GM12874 (cell line): ENCODE results near the gene BOC.

ENCODE experiments used
- TF ChIP-seq, protein P1 (sequence below): IDR thresholded peaks from 2 replicates; pipeline ENCODE4 v1.5.1; 2011; ENCODE audit warnings: low read depth, mild to moderate bottlenecking, control low read depth, low read length, moderate library complexity; ENCODE audit not compliant: insufficient read depth

BOC gene

DNA sequence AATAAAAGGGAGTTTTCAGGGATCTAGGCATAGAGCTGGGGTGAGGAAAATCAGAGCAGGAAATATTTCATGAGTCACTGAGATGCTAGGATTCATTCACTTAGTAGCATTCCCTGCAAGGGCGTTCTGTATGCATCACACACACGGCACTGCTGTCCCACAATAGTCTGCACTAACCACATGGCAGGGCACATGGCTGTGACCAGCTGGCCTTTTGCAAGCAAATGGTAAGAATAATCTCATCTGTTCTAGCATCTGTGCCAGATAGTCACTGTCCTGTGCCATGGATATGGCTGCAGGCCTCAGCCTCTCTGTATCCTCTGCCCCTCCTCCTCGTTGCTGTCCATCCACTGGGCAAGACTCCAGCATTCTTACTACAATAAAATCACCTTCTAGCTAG lies 37.8 kb downstream of the BOC start:
- TF ChIP-seq, protein P1, sequence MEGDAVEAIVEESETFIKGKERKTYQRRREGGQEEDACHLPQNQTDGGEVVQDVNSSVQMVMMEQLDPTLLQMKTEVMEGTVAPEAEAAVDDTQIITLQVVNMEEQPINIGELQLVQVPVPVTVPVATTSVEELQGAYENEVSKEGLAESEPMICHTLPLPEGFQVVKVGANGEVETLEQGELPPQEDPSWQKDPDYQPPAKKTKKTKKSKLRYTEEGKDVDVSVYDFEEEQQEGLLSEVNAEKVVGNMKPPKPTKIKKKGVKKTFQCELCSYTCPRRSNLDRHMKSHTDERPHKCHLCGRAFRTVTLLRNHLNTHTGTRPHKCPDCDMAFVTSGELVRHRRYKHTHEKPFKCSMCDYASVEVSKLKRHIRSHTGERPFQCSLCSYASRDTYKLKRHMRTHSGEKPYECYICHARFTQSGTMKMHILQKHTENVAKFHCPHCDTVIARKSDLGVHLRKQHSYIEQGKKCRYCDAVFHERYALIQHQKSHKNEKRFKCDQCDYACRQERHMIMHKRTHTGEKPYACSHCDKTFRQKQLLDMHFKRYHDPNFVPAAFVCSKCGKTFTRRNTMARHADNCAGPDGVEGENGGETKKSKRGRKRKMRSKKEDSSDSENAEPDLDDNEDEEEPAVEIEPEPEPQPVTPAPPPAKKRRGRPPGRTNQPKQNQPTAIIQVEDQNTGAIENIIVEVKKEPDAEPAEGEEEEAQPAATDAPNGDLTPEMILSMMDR: no peak

DNA sequence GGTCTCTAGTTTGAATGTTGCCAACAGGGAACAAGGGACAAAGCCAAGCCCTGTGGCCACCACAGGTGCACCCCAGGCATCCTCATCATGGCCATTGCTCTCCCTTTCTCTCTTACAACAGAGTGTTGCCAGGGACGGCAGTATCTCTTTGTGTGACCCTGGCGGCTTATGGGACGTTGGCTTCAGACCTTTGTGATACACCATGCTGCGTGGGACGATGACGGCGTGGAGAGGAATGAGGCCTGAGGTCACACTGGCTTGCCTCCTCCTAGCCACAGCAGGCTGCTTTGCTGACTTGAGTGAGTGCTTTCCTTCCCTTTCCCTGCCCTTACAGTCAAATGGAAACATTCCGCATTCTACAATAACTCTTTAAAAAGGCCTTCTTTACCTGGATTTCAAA lies 38.2 kb downstream of the BOC start:
- TF ChIP-seq, protein P1: no peak

DNA sequence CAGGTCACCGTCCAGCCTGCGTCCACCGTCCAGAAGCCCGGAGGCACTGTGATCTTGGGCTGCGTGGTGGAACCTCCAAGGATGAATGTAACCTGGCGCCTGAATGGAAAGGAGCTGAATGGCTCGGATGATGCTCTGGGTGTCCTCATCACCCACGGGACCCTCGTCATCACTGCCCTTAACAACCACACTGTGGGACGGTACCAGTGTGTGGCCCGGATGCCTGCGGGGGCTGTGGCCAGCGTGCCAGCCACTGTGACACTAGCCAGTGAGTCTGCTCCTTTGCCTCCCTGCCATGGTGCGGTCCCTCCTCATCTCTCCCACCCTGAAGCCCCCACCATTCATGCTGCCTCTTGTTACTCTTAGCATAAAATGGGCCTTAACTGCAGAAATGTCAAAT lies 39.2 kb downstream of the BOC start:
- TF ChIP-seq, protein P1: no peak

DNA sequence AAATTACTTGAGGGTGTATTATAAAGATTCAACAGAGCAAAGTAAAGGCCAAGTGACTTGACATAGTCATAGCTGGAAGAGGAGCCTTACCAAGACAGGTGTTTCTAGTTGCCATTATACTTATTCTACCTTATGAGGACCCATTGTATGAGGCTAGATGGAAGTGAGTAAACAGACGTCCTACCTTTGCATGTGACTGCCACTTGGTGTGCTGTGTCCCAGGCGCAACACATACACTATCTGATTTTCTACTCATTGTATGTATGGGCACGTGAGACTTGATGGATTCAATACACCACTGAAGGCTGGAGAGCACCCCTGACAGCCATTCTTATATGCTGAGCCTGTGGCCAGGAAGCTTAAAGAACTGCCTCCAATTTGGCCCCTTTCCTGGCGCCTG lies 40.5 kb downstream of the BOC start:
- TF ChIP-seq, protein P1: peak; percentile 4; the same call in 1 of the 2 replicates

DNA sequence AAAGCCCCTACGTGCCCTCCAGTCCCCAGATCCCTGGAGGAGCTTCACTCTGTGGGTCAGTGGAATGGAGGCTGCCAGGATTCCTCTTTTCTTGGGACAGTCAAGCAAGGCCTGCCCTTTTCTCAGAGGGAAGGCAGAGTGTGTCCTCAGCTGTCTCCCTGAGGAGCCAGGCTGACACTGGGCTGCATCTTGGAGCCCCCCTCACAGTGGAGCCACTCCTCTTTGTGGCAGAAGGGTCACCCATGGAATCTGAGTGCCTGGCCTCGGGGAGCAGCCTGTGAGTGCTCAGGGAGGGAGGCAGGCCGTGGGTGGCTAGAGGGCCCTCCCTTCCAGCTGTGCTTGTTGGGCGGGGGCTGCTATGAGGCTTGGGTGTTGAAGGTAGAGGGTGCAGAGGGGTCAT lies 41.2 kb downstream of the BOC start:
- TF ChIP-seq, protein P1: no peak

DNA sequence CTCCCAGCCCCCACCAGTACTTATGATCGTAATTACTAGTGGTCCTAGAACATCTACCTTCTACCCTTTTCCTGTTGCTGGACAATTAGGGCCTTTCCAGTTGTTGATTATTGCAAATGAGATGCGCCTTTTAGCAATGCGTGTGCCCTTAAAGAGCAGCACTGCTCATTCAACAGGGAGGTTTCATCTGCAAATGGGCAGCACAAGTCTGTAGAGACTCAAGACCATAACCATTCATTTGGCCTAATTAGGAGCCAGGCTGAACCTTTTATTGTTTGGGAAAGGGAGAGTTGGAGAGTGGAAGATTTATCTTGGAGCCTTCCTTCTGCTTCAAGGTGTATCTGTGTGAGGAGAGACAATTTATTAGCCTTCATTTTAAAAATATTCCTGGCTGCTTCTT lies 42.3 kb downstream of the BOC start:
- TF ChIP-seq, protein P1: no peak

DNA sequence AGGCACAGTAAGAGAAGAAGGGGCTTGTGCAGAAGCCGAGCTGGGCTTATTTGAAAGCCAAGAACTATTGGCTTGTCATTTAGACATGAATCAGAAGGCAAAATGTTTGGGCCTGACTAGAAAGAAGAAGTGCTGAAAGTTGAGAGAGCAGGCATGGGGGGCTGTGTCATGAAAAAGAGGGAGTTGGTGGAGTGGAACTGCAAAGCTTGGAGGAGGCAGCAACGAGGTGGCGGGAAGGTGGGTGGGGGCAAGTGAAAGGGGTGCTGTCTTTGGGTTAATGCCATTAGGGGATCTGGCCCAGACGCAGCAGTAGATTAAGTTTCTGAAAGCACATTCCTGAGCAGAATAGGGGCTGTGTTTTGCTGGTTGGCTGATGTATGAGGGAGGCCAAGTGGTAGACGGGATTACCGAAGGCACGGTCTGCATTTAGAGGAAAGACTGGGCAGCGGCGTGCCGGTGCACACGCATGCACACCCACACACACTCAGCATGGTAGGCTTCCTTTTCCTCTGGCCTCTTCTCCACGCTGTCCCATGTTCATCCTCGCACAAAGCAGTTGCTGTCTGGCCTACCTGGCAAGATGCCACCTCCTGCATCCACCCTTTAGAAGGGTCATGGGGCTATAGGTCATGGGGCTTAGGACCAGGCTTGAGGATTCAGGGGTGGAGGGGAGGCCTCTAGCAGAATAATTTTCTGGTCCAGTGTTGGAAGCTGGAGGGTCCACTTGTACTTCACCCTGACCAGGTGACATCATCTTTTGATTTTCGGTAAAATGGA lies 43.0 kb downstream of the BOC start:
- TF ChIP-seq, protein P1: no peak
